Breast epithelium (tissue), 3 donors: Measurements from ENCODE around the gene ELOVL2.

ENCODE experiments used
- CTCF ChIP-seq, 3 donors: fragments of 450-650 bp; IDR thresholded peaks; one replicate each; pipeline ENCODE4 v1.5.1; 2016 to 2017; ENCODE audit warnings: antibody characterized with exemption in 3 of 3, mild to moderate bottlenecking in 3 of 3, moderate library complexity in 3 of 3
- POLR2A ChIP-seq: fragments of 450-650 bp; IDR thresholded peaks from one replicate; pipeline ENCODE4 v1.6.1; 2016; ENCODE audit warnings: antibody characterized with exemption, mild to moderate bottlenecking, moderate library complexity
- POLR2AphosphoS5 ChIP-seq, 3 donors: sonication (generic); formaldehyde crosslinking; IDR thresholded peaks; one replicate each; pipeline ENCODE4 v1.6.1; 2017; ENCODE audit warnings: antibody characterized with exemption in 3 of 3

GRCh38 chr6:11050731-11051130, 6.6 kb upstream of the ELOVL2 start:
- TF ChIP-seq CTCF (IDR thresholded peaks at IDR 0.05) (no peak), POLR2A (no peak), POLR2AphosphoS5 (IDR thresholded peaks at IDR 0.05) (no peak)
